ENCODE data around the gene UVRAG. TPM values are rescaled to one million over a fixed set of nuclear protein-coding genes. Genes with fewer than 3 reads are reported as not detected.
A peak's percentile ranks its signal among the peaks of the same experiment; 100 is the strongest.

UVRAG gene
- total and polyA plus RNA-seq, 8 donors, result 4.7 to 55.5 (median 20.5) TPM

GRCh38 chr11:76107971-76108370 lies 293.0 kb downstream of the UVRAG start:
- no peak for TF ChIP-seq CTCF (IDR thresholded peaks at IDR 0.05)
- no peak for TF ChIP-seq POLR2AphosphoS5 (IDR thresholded peaks at IDR 0.05)
- TF ChIP-seq POLR2A (IDR thresholded peaks at IDR 0.05), result no peak
- no peak for DNase-seq
- Histone ChIP-seq H3K27me3 (no peaks in the 10 kb centered on the region), H3K4me3 (no peak overlapping the region), H3K4me1 (peaks cover 2 to 3% (median 2%) of the 10 kb centered on the region in 4 donors), H3K9me3 (no peaks in the 10 kb centered on the region), H3K27ac (no peak overlapping the region), H3K36me3 (no peaks in the 10 kb centered on the region)
- 88 to 94% (median 90%) methylated on average over 3 of the region's 3 CpGs for WGBS, 5 donors
- intact Hi-C loops (cut with DNase I; ENCODE audit: low total_unique reads), result no loop called here

GRCh38 chr11:76114238-76114637 lies 299.2 kb downstream of the UVRAG start:
- H3K27ac ChIP-seq, result no peak overlapping the region
- no peak for TF ChIP-seq EP300 (IDR thresholded peaks at IDR 0.05)
- no peak for TF ChIP-seq CTCF (IDR thresholded peaks at IDR 0.05)
- no peak for TF ChIP-seq POLR2A (IDR thresholded peaks at IDR 0.05)
- TF ChIP-seq POLR2AphosphoS5 (IDR thresholded peaks at IDR 0.05), result no peak
- no peak overlapping the region for H3K4me3 ChIP-seq
- H3K4me1 ChIP-seq, result peaks cover 0 to 10% (median 4%) of the 10 kb centered on the region in 4 donors
- H3K27me3 ChIP-seq, result no peaks in the 10 kb centered on the region
- H3K36me3 ChIP-seq, result peaks cover 0 to 13% (median 7%) of the 10 kb centered on the region in 4 donors
- WGBS, 5 donors, result 75 to 94% (median 89%) methylated on average over 2 of the region's 2 CpGs
- DNase-seq, result no peak
- no peaks in the 10 kb centered on the region for H3K9me3 ChIP-seq
- intact Hi-C loops (cut with DNase I; ENCODE audit: low total_unique reads), result no loop called here

- WGBS, 5 donors, result 28 to 56% (median 48%) methylated on average over 3 of the region's 3 CpGs
- Histone ChIP-seq H3K9me3 (no peaks in the 10 kb centered on the region), H3K4me1 (peaks cover 7 to 23% (median 14%) of the 10 kb centered on the region in 4 donors), H3K27me3 (no peaks in the 10 kb centered on the region), H3K27ac (no peak overlapping the region), H3K4me3 (no peak overlapping the region), H3K36me3 (peaks cover 0 to 13% (median 7%) of the 10 kb centered on the region in 4 donors)
- TF ChIP-seq EP300 (IDR thresholded peaks at IDR 0.05) (no peak), POLR2A (IDR thresholded peaks at IDR 0.05) (no peak), CTCF (IDR thresholded peaks at IDR 0.05) (no peak), POLR2AphosphoS5 (IDR thresholded peaks at IDR 0.05) (no peak)
- intact Hi-C loops (cut with DNase I; ENCODE audit: low total_unique reads), result no loop called here
- no peak for DNase-seq
These were observed 300.5 kb downstream of the UVRAG start for GRCh38 chr11:76115555-76115954.

- Histone ChIP-seq H3K4me1 (peaks cover 7 to 38% (median 23%) of the 10 kb centered on the region in 4 donors), H3K27ac (peak overlapping the region in 2 of 5 donors; percentile 16 to 48), H3K4me3 (no peak overlapping the region), H3K9me3 (no peaks in the 10 kb centered on the region), H3K36me3 (peaks cover 0 to 13% (median 7%) of the 10 kb centered on the region in 4 donors), H3K27me3 (no peaks in the 10 kb centered on the region)
- TF ChIP-seq CTCF (IDR thresholded peaks at IDR 0.05) (no peak), EP300 (IDR thresholded peaks at IDR 0.05) (no peak), POLR2AphosphoS5 (IDR thresholded peaks at IDR 0.05) (no peak), POLR2A (IDR thresholded peaks at IDR 0.05) (no peak)
- intact Hi-C loops (cut with DNase I; ENCODE audit: low total_unique reads), result no loop called here
- 62 to 77% (median 77%) methylated on average over 2 of the region's 2 CpGs for WGBS, 5 donors
- no peak for DNase-seq
These were observed 304.0 kb downstream of the UVRAG start for GRCh38 chr11:76119032-76119431.

Data from stomach (tissue), 9 donors.